GM11168 (cell line): ENCODE data around the gene SSR3.

Experiments used
- in situ Hi-C: fragments of 300-500 bp; cut with MboI; formaldehyde crosslinking; loops from one replicate; pipeline ENCODE4 v1.12.0; 2022; ENCODE audit warnings: low sequenced_read_pairs; ENCODE audit not compliant: unreplicated experiment

SSR3 gene

GRCh38 chr3:156576651-156577348, 21.9 kb upstream of the SSR3 start:
- in situ Hi-C loops: no loop called here

DNA sequence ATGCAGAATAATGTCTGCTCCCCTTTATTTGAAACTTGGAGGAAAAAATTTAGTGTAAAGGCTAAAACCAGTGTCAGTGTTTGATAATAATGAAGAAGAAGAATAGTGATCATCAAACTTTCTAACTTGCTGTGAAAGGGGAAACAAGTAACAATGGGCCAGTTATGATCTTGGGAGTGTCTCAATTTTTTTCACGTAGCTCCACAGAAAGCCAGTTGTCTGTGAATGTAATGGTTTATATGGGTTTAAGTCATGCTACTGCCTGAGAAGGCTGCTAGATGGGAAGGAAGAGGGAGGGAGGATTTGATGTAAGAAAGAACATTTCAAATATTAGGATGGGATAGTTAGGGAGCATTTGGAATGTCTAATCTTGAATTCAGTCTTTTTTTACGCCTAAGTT, 21.1 kb upstream of the SSR3 start:
- in situ Hi-C loops: no loop called here

GRCh38 chr3:156575641-156576040, 20.7 kb upstream of the SSR3 start:
- in situ Hi-C loops: no loop called here

GRCh38 chr3:156569881-156570280, 15.0 kb upstream of the SSR3 start:
- in situ Hi-C loops: loop anchor here (10.0 kb wide), 1 partner anchor 565 kb away; no protein-coding TSS in a partner anchor

GRCh38 chr3:156569016-156569415, 14.1 kb upstream of the SSR3 start:
- in situ Hi-C loops: loop anchor here (10.0 kb wide), 1 partner anchor 566 kb away; no protein-coding TSS in a partner anchor

- in situ Hi-C loops: loop anchor here (10.0 kb wide), 1 partner anchor 571 kb away; no protein-coding TSS in a partner anchor
Measured at GRCh38 chr3:156563900-156564682, 9.2 kb upstream of the SSR3 start.

- in situ Hi-C loops: loop anchor here (10.0 kb wide), 1 partner anchor 572 kb away; no protein-coding TSS in a partner anchor
Measured at GRCh38 chr3:156562486-156562885, 7.6 kb upstream of the SSR3 start.

DNA sequence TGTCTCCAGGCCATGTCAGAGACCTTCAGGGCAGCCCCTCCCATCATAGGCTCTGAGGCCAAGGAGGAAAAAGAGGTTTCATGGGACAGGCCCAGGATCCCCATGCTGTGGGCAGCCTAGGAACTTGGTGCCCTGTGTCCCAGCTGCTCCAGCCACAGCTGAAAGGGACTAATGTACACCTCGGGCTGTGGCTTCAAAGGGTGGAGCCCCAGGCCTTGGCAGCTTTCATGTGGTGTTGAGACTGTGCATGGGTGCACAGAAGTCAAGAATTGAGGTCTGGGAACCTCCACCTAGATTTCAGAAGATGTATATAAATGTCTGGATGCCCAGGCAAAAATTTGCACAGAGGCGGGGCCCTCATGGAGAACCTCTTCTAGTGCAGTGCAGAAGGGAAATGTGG, 6.6 kb upstream of the SSR3 start:
- in situ Hi-C loops: loop anchor here (10.0 kb wide), 1 partner anchor 573 kb away; no protein-coding TSS in a partner anchor

DNA sequence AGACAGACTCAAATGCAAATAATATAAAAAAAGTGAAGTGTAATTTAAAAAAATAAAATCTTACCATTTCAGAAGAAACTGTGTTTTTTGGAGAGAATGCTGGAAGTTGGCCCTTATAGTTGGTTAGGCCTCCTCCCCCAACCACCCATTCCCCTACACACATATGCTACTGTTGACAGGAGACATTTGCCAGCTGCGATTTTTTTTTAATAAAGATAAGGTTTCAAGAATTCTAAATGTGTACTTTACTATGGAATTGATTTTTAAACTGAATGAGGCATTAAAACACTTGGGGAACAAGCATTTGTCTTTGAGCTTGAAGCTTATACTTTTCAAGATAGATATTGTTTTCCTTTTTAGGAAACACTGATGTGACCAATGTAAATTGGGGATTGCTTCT, 4.4 kb upstream of the SSR3 start:
- in situ Hi-C loops: no loop called here

DNA sequence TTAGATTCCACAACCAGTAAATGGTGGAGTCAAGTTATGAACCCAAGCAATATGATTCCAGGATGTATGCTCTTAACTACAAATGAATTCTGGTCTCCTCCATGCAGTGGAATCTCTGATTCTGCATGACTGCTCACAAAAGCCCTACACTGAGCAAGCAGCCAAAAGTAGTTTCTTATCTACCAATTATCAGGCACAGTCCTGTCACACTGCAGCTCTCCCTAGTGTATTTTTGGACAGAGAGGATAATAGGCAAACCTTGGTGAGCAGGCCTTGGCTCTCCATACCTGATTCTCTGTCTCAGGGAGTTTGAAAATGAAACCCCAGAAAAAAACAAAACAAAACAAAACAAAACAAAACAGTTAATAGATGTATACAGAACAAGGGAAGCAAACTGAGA, 3.5 kb upstream of the SSR3 start:
- in situ Hi-C loops: no loop called here

GRCh38 chr3:156554515-156554841, 439 bp downstream of the SSR3 start:
- in situ Hi-C loops: loop anchor here (5.0 kb wide), 1 partner anchor 113 kb away; no protein-coding TSS in a partner anchor

GRCh38 chr3:156553705-156554356, 1.1 kb downstream of the SSR3 start:
- in situ Hi-C loops: loop anchor here (5.0 kb wide), 1 partner anchor 113 kb away; no protein-coding TSS in a partner anchor

DNA sequence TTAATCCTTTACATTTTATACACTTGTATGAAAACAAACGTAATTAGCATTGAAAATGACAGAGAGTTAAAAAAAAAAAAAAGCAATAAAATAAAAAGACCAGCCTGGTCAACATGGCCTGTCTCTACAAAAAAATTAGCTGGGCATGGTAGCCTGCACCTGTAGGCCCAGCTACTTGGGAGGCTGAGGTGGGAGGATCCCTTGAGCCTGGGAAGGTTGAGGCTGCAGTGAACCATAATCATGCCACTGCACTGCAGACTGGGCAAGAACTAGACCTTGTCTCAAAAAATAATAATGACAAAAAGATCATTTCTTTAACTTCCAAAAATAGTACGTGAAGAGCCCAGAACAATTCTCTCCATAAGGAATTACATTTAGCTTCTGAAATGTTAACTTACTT, 1.9 kb downstream of the SSR3 start:
- in situ Hi-C loops: loop anchor here (5.0 kb wide), 1 partner anchor 114 kb away; no protein-coding TSS in a partner anchor

DNA sequence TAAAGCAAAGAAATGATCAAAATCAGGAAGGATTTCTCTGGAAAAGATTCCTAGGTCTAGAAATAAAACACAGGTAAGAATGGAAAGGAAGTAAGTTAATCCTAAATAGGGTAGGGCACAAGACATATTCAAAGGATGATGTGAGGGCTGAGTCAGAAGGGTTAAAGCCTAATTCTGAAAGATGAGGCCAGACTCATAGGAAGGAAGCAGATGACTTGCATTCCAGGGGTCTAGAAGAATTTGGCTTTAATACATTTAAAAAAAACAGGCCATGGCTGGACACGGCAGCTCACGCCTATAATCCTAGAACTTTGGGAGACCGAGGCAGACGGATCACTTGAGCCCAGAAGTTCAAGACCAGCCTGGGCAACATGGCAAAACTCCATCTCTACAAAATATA, 3.2 kb downstream of the SSR3 start:
- in situ Hi-C loops: loop anchor here (5.0 kb wide), 1 partner anchor 116 kb away; no protein-coding TSS in a partner anchor

- in situ Hi-C loops: loop anchor here (5.0 kb wide), 1 partner anchor 116 kb away; no protein-coding TSS in a partner anchor
Measured at GRCh38 chr3:156551261-156551660, 3.7 kb downstream of the SSR3 start.

DNA sequence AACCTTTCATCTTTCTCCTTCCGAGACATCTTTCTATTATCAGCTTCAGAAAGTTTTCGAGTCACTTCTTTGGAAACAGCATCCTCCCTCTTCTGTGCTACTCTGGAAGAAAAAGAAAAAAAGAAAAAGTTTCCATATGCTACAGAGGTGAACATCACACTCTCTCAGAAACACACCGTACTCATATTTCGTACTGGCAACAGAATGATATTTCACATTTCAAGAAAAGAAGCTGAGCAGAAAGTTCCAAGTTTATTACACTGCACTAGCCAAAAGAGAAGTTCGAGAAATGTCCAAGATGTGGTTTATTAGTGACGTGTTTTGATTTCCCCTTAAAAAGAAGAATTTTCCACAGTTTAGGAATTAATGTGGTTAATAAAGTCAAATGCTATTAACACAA, 6.0 kb downstream of the SSR3 start:
- in situ Hi-C loops: loop anchor here (10.0 kb wide), 1 partner anchor 536 kb away; no protein-coding TSS in a partner anchor

DNA sequence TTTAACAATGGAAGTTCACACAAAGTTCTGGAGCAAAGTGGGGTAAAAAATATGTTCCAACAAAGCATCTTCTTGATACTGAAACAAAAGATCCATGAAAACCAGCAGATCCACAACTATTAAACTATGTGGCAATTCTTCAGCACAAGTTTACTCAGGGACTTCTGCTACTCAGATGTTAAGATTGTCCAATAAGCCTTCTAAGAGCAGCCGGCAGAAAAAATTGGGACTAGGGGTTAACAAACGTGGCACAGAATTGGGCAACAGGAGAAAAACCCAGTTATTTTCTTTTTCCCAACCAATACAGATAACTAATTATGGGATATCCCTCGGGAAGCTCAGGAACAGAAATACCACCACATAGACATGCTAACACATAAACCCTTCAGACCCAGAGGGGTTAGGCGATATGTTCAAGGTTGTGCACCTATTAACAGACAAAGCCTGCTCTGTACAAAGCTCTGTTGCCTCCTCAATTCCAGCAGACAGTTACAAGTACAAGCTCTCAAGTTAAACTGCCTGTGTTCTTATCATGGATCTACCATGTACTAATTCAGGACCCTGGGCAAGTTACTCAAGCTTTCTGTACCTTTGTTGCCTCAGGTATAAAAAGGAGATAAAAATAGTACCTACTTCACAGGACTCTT, 6.8 kb downstream of the SSR3 start:
- in situ Hi-C loops: loop anchor here (10.0 kb wide), 1 partner anchor 537 kb away; no protein-coding TSS in a partner anchor

DNA sequence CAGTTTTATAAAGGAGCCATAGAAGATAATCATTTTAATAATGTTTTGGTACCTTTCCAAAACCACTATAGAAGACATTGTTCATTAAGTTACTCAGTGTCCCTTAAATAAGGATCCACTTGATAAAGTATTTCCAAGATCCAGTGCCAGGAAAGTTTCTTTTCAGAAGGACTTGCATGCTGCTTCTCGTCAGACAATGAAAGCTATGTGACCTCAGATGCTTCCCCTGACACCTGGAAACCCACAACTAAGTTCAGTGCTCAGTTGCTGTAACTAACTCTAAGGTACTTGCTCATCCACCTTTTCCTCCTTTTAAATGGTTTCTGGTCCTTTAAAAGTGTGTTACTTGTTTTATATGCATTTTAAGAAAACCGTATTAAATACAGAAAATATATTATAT, 7.3 kb downstream of the SSR3 start:
- in situ Hi-C loops: loop anchor here (10.0 kb wide), 1 partner anchor 537 kb away; no protein-coding TSS in a partner anchor

DNA sequence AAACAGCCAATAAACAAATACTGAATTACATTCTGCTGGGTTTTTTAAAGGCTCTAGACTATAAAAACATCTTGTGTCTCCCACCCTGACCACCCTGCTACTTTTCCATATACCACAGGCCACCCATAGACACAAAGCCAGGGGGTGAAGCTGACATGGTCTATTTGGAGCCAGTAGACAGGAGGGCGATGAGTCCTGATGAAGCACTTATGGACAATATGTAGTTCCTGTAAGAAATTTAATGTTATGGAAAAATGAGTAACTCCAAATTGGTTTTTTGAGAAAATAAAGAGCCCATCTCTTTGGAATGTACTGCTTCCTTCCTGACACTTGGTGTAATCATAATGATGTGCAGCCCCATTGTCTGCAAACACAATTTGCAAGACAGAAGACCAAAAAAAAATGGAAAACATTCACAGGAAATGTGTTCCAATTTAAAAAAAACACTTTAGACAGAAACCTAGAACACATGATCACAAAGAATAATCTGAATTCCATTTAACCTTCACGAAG, 11.8 kb downstream of the SSR3 start:
- in situ Hi-C loops: loop anchor here (10.0 kb wide), 1 partner anchor 542 kb away; no protein-coding TSS in a partner anchor
